Measurements from ENCODE around the gene RIC3.

DNA sequence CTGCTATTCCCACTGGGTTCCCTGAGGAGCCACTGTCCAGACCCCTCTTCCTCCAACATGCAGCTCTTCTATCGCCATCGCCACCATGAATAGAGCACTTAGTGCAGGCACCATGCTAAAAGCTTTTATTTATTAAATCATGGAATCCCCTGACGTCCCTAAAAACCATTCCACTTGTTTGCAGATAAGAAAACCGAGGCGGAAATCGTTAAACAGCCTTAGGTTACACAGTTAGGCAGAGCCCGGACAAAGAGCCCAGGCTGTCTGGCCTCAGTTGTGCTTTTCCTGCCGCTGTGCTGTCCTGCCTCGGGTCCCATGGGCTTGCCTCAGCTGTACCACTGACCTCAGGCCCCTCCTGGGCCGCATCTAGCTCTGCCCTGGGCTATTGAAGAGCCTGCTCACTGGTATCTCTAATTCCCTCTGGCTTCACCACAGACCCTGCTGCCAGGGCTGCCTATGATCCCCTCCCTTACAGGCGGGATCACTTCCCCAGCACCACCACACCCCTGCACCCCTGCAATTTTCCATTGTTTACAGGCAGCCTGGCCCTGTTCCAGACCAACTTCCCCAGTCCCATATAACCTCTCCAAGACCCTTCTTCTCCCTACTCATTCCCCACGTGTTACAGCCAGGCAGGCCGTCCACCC is 100.8 kb downstream of the RIC3 start:
- TF ChIP-seq, protein P1, sequence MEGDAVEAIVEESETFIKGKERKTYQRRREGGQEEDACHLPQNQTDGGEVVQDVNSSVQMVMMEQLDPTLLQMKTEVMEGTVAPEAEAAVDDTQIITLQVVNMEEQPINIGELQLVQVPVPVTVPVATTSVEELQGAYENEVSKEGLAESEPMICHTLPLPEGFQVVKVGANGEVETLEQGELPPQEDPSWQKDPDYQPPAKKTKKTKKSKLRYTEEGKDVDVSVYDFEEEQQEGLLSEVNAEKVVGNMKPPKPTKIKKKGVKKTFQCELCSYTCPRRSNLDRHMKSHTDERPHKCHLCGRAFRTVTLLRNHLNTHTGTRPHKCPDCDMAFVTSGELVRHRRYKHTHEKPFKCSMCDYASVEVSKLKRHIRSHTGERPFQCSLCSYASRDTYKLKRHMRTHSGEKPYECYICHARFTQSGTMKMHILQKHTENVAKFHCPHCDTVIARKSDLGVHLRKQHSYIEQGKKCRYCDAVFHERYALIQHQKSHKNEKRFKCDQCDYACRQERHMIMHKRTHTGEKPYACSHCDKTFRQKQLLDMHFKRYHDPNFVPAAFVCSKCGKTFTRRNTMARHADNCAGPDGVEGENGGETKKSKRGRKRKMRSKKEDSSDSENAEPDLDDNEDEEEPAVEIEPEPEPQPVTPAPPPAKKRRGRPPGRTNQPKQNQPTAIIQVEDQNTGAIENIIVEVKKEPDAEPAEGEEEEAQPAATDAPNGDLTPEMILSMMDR (IDR thresholded peaks at IDR 0.05): no peak
- TF ChIP-seq POLR2A (IDR thresholded peaks at IDR 0.05): no peak

All from esophagus squamous epithelium (tissue), 4 donors.